ENCODE data around the gene ODC1. TPM values are rescaled to one million over a fixed set of nuclear protein-coding genes. Genes with fewer than 3 reads are reported as not detected.

ODC1 gene
- total RNA-seq, 2 experiments from 2014 or later, result 180 to 181 TPM

DNA sequence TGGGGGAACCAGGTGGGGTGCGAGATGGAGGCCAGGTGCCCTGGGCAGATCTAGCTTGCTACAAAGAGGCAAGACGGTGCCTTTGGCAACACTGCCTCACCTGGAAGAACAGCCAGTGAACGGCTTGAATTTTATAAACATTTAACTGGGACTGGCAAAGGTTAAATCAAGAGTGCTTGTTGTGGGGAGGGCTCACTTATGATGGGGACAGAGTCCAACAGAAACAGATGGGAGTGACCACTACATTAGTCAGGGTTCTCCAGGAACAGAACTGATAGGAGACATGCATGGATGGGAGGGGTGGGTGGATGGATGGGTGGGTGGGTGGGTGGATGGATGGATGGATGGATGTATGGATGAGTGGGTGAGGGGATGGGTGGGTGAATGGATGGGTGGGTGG is 19.2 kb downstream of the ODC1 start:
- peaks cover 9% of the 10 kb centered on the region for H3K27me3 Mint-ChIP-seq
- intact Hi-C loops (cut with micrococcal nuclease), result no loop called here
- TF ChIP-seq CTCF (IDR thresholded peaks at IDR 0.05), result no peak
- CTCF ChIA-PET, result interaction anchor here (1.4 kb wide), 1 partner anchor 20 kb away, joined by 3 read pairs; no protein-coding TSS in a partner anchor
- POLR2A ChIA-PET, result interaction anchor here (1.5 kb wide), 1 partner anchor 19 kb away, joined by 3 read pairs; the partner anchor contains the start of gene ODC1
- ATAC-seq (no peak), DNase-seq (no peak)
- no peak overlapping the region for H3K4me3 Mint-ChIP-seq
- no peak overlapping the region for H3K27ac Mint-ChIP-seq
- H3K4me1 Mint-ChIP-seq (ENCODE audit: low read depth), result peaks cover 9% of the 10 kb centered on the region
- no peaks in the 10 kb centered on the region for H3K9me3 Mint-ChIP-seq
- peaks cover 7% of the 10 kb centered on the region for H3K36me3 Mint-ChIP-seq (ENCODE audit: low read depth)

DNA sequence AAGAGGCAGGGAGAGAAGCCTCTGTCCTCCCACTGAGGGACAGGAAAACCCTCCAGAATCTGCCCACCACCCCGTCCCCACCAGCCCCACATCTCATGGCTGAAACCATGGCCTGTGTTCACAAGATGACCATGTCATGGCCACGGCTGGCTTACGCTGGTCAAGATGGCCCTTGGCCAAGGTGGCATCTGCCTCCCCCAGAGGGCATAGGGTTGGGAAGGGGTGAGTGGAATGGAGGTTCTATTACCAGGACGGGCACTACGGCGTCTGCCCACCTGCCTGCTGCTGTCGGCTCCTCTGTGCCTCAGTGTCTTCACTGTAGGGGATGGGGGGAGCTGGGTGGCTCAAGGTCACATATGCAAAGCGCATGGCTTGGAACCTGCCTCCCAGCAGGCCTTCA is 19.8 kb downstream of the ODC1 start:
- CTCF ChIA-PET, result interaction anchor here (1.1 to 1.5 kb wide), 3 partner anchors 20 to 355 kb away, joined by 3 to 7 read pairs (median 3); no protein-coding TSS in a partner anchor
- Mint-ChIP-seq H3K9me3 (no peaks in the 10 kb centered on the region), H3K27ac (no peak overlapping the region), H3K36me3 (ENCODE audit: low read depth) (peaks cover 9% of the 10 kb centered on the region), H3K4me3 (no peak overlapping the region), H3K27me3 (peaks cover 8% of the 10 kb centered on the region), H3K4me1 (ENCODE audit: low read depth) (peaks cover 8% of the 10 kb centered on the region)
- no peak for TF ChIP-seq CTCF (IDR thresholded peaks at IDR 0.05)
- POLR2A ChIA-PET, result interaction anchor here (1.5 kb wide), 1 partner anchor 20 kb away, joined by 3 read pairs; the partner anchor contains the start of gene ODC1
- intact Hi-C loops (cut with micrococcal nuclease), result no loop called here
- DNase-seq (no peak), ATAC-seq (no peak)

GRCh38 chr2:10427618-10427949 is 20.5 kb downstream of the ODC1 start:
- TF ChIP-seq CTCF (IDR thresholded peaks at IDR 0.05), result no peak
- Mint-ChIP-seq H3K36me3 (ENCODE audit: low read depth) (peaks cover 9% of the 10 kb centered on the region), H3K4me3 (no peak overlapping the region), H3K4me1 (ENCODE audit: low read depth) (peaks cover 3% of the 10 kb centered on the region), H3K27ac (no peak overlapping the region), H3K27me3 (peaks cover 4% of the 10 kb centered on the region), H3K9me3 (no peaks in the 10 kb centered on the region)
- DNase-seq (no peak), ATAC-seq (no peak)
- ChIA-PET POLR2A (interaction anchor here (1.5 kb wide), 1 partner anchor 20 kb away, joined by 3 read pairs; the partner anchor contains the start of gene ODC1), CTCF (interaction anchor here (1.1 to 1.5 kb wide), 3 partner anchors 19 to 355 kb away, joined by 3 to 7 read pairs (median 3); no protein-coding TSS in a partner anchor)
- intact Hi-C loops (cut with micrococcal nuclease), result no loop called here

GRCh38 chr2:10426726-10427617 is 21.2 kb downstream of the ODC1 start:
- no peak for TF ChIP-seq CTCF (IDR thresholded peaks at IDR 0.05)
- intact Hi-C loops (cut with micrococcal nuclease), result no loop called here
- H3K4me3 Mint-ChIP-seq, result no peak overlapping the region
- ATAC-seq (no peak), DNase-seq (no peak)
- no peaks in the 10 kb centered on the region for H3K9me3 Mint-ChIP-seq
- POLR2A ChIA-PET, result interaction anchor here (1.0 to 1.5 kb wide), 2 partner anchors 12 to 21 kb away, joined by 3 read pairs; partner anchors contain the start of gene ODC1
- CTCF ChIA-PET, result interaction anchor here (1.2 to 4.1 kb wide), 3 partner anchors 9 to 354 kb away, joined by 3 to 19 read pairs (median 7); no protein-coding TSS in a partner anchor
- H3K27ac Mint-ChIP-seq, result no peak overlapping the region
- peaks cover under 1% of the 10 kb centered on the region for H3K4me1 Mint-ChIP-seq (ENCODE audit: low read depth)
- H3K27me3 Mint-ChIP-seq, result peaks cover 4% of the 10 kb centered on the region
- peaks cover 11% of the 10 kb centered on the region for H3K36me3 Mint-ChIP-seq (ENCODE audit: low read depth)

DNA sequence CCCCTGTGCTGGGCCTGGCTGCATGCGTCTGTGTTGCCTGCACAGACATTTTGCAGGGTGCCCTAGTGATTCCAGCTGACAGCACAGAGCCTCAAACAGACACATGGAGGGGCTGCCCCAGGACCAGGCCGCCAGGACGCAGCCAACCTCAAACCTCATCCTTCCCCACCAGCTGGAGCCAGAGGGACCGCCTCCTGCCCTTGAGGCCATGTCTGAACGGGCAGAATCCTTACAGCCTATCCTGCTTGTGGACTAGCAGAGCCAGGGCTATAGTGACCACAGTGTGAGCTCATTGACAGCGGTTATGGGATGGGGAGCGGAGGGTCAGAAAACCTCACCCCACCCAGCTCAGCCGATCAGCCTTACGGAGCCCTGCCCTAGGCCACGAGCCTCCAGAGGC is 22.4 kb downstream of the ODC1 start:
- H3K27ac Mint-ChIP-seq, result no peak overlapping the region
- intact Hi-C loops (cut with micrococcal nuclease), result no loop called here
- no peaks in the 10 kb centered on the region for H3K4me1 Mint-ChIP-seq (ENCODE audit: low read depth)
- no peak for DNase-seq
- ChIA-PET POLR2A (no interaction called here), CTCF (interaction anchor here (1.2 to 4.1 kb wide), 3 partner anchors 8 to 17 kb away, joined by 3 to 19 read pairs (median 13); no protein-coding TSS in a partner anchor)
- H3K36me3 Mint-ChIP-seq (ENCODE audit: low read depth), result peaks cover 19% of the 10 kb centered on the region
- H3K9me3 Mint-ChIP-seq, result no peaks in the 10 kb centered on the region
- TF ChIP-seq CTCF (IDR thresholded peaks at IDR 0.05), result no peak
- H3K27me3 Mint-ChIP-seq, result no peaks in the 10 kb centered on the region
- ATAC-seq, result no peak
- no peak overlapping the region for H3K4me3 Mint-ChIP-seq

Measured in activated CD8-positive, alpha-beta T cell treated with anti-CD3 and anti-CD28 coated beads for 36 hours (primary cell).